ENCODE measurements around the gene CCBE1.

DNA sequence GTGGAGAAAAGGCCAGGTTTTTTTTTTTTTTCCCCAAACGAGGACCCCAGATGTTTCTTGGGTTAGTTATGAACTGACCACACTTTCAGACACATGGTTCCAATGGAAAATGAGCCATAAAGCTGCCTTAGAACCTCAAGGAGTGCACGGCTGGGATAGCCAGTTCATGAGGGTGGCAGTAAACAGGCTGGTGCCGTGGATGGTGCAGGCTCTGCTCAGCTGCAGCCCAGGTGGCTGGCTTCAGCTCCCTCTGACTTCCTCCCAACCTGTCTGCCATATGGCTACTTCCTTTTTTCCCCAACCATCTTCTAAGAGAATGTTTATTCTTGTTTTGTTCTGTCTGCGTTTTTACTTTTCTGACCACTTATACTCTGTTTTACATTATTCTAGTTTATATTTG, 228.4 kb downstream of the CCBE1 start:
- TF ChIP-seq POLR2A (IDR thresholded peaks at IDR 0.05; ENCODE audit: low read depth, low read length) (no peak), SMC3 (IDR thresholded peaks at IDR 0.05; ENCODE audit: low read depth, low read length) (no peak), MAZ (IDR thresholded peaks at IDR 0.05; ENCODE audit: borderline replicate concordance, low read depth, low read length) (no peak), RFX5 (IDR thresholded peaks at IDR 0.05; ENCODE audit: low read depth, low read length) (no peak), MXI1 (IDR thresholded peaks at IDR 0.05; ENCODE audit: borderline replicate concordance, low read depth, low read length) (no peak), FOS (IDR thresholded peaks at IDR 0.05; ENCODE audit: low read depth, low read length) (no peak), RAD21 (IDR thresholded peaks at IDR 0.05; ENCODE audit: low read length) (no peak), RCOR1 (IDR thresholded peaks at IDR 0.05; ENCODE audit: insufficient replicate concordance, low read length) (no peak), BHLHE40 (IDR thresholded peaks at IDR 0.05; ENCODE audit: low read depth, low read length) (no peak), MAFK (IDR thresholded peaks at IDR 0.05; ENCODE audit: low read depth, low read length) (no peak)
- TF ChIP-seq, protein P1, sequence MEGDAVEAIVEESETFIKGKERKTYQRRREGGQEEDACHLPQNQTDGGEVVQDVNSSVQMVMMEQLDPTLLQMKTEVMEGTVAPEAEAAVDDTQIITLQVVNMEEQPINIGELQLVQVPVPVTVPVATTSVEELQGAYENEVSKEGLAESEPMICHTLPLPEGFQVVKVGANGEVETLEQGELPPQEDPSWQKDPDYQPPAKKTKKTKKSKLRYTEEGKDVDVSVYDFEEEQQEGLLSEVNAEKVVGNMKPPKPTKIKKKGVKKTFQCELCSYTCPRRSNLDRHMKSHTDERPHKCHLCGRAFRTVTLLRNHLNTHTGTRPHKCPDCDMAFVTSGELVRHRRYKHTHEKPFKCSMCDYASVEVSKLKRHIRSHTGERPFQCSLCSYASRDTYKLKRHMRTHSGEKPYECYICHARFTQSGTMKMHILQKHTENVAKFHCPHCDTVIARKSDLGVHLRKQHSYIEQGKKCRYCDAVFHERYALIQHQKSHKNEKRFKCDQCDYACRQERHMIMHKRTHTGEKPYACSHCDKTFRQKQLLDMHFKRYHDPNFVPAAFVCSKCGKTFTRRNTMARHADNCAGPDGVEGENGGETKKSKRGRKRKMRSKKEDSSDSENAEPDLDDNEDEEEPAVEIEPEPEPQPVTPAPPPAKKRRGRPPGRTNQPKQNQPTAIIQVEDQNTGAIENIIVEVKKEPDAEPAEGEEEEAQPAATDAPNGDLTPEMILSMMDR (conservative IDR thresholded peaks at IDR 0.05; ENCODE audit: low read depth, low read length): no peak
- TF ChIP-seq, protein P2, sequence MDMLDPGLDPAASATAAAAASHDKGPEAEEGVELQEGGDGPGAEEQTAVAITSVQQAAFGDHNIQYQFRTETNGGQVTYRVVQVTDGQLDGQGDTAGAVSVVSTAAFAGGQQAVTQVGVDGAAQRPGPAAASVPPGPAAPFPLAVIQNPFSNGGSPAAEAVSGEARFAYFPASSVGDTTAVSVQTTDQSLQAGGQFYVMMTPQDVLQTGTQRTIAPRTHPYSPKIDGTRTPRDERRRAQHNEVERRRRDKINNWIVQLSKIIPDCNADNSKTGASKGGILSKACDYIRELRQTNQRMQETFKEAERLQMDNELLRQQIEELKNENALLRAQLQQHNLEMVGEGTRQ (IDR thresholded peaks at IDR 0.05; ENCODE audit: low read depth, low read length): no peak

All from IMR-90 (cell line).